GM18867 (cell line): ENCODE results near the gene TMEM9B.
"Not testable (repeated sequence)": the region's sequence is repeated elsewhere in the genome, so short reads cannot be mapped to it uniquely, and the experiment has no call there.

Experiments used
- ATAC-seq: cut with Tn5 transposase; IDR thresholded peaks from one replicate; pipeline ENCODE4 v1.9.1; 2021; ENCODE audit warnings: mild to moderate bottlenecking, moderate library complexity; ENCODE audit not compliant: unreplicated experiment

TMEM9B gene

GRCh38 chr11:8979365-8979764, 15.1 kb upstream of the TMEM9B start:
- not testable (repeated sequence) for ATAC-seq

DNA sequence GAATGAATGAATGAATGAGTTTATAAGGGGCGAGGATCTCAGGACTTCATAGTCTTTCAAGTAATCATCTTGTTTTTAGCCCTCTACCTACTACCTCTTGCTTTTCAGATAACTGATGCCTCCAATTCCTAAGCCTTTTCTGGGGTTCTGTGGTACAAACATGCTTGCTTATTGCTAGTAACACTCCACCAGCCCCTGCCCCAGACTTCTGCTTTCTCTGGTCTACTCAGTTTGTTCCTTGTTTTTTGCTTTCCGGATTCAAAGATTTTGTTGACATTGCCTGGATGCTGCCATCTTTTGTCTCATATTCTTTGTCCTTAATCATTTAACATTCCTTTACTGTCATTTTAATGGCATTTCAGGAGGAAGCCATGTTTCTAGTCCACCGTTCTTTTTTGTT, 8.9 kb upstream of the TMEM9B start:
- no peak for ATAC-seq

DNA sequence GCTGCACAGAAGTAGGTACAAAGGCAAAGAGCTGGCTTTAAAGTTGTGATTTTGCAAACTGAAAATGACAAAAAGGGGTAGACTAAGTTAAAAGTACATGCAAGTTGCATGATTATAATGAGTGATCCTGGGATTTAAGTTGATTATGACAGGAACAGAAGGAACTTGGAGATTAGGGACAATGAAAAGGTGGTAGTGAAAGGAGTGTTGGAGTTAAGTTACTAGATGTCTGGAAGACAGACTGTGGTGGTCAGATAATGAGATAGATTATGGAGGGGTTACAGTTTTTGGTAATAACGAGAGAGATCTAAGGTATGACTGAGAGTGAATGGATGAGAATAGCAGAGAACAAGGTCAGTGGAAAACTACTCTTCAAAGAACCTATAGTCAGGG, 7.7 kb upstream of the TMEM9B start:
- no peak for ATAC-seq

DNA sequence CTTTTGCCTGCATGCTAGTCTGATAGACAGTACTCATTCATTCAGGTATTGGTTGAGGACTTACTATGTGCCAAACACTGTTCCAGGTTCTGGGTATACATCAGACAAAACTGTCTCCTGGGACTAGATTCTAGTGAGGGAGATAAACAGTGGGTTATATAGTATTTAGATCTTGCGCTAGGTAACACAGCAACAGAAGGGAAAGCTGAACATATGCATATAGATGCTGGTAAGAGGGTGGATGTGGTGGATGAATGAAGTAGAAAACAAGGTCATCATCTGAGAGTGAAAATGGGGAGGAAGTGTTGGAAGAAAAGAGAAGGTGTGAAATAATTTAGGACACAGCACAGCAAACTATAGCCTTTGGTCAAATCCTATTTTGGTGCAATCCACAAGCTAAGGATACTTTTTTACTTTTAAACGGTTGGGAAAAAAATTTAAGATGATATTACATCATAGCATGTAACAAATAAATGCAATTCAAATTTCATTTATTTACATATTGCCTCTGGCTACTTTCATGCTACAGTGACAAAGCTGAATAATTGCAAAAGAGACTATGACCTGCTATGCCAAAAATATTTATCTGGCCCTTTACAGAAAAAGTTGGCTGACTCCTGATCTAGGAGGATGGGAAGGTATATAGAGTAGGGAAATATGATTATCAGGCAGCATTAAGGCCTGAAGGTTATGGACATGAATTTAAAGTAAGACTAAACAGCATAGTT, 7.1 kb upstream of the TMEM9B start:
- no peak for ATAC-seq

- ATAC-seq: no peak
These were observed 2.9 kb upstream of the TMEM9B start for GRCh38 chr11:8967184-8967583.

- peak; percentile 70 for ATAC-seq
These were observed 496 bp downstream of the TMEM9B start for GRCh38 chr11:8963569-8964323.

DNA sequence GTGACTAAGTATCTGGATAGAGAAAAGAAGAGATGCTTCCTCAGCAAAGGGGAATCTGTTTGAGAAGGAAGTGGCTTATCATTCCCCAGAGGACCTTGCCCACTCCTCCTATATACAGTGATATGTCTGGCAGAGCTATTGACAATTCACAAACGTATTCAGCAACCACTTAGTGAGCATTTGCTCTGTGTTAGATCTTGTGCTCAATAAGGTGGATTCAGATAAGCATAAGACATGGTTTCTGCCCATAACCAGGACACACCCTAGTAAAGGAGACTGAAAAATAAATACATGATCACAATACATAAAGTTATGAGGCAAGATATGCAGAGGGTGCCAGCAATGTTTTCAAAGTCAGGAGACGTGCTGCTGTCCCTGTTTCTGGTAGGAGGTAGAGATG, 1.4 kb downstream of the TMEM9B start:
- no peak for ATAC-seq

DNA sequence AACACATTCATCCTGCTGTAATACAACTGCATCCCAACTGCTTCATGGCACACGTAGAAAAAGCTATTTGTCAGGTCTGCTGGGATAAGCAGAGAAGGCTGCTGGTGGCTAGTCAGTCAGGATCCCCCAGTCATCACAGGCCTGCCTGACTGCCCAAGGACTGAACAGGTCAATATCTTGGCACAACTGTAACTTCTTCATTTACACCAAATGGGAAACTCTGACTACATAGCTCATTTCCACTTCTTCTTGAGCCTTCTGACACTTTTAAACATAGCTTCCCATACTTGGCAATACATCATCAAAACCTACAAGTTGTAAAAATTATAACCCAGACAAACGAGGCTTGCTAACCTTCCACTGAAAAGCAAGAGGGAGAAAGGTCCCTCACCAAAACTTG, 2.8 kb downstream of the TMEM9B start:
- no peak for ATAC-seq

GRCh38 chr11:8959546-8960166, 4.6 kb downstream of the TMEM9B start:
- peak; percentile 42 for ATAC-seq

GRCh38 chr11:8956860-8957259, 7.4 kb downstream of the TMEM9B start:
- no peak for ATAC-seq

- no peak for ATAC-seq
These were observed 15.4 kb downstream of the TMEM9B start for GRCh38 chr11:8948886-8949285.

GRCh38 chr11:8947230-8947943, 16.9 kb downstream of the TMEM9B start:
- no peak for ATAC-seq

- ATAC-seq: no peak
These were observed 21.6 kb downstream of the TMEM9B start, which contains the start of gene ASCL3 for GRCh38 chr11:8942518-8943066. Gene ASCL3, minus strand, starts transcription at chr11:8943016. Its CDS starts 4,855 bp downstream, at chr11:8938161.

DNA sequence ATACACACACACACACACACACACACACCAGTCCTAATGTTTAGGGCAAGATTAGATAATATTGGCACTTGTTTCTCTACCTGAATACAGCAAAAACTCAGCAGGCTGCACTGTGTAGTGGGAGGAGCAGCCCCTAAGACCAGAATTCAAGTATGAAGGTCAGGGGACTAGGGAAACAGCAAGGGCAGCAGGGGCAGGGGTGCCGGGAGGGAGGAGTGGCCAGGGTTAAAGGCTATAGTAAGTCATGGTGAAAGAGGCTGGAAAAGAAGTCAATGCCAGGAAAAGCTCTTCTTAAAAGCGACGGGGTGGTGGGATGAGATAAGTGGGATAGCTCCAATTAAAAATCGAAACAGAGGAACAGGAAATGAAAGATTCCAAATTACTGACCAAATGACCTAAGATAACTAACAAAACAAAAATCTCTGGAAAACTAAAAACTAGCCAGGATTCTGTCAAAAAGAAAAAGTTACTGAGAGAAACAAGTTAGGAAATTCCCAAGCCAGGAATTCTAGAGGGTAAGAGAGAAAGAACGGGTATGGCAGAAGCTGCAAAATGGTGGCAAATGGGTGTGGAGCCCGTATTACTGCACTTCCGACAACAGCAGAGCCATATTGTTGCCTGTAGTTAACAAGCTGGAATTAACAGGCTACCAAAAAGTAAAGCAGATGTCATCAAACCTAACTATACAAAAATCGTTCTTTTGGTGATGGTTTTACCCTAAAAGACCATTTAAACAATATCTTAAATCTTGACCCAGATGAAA, 22.7 kb downstream of the TMEM9B start:
- no peak for ATAC-seq

DNA sequence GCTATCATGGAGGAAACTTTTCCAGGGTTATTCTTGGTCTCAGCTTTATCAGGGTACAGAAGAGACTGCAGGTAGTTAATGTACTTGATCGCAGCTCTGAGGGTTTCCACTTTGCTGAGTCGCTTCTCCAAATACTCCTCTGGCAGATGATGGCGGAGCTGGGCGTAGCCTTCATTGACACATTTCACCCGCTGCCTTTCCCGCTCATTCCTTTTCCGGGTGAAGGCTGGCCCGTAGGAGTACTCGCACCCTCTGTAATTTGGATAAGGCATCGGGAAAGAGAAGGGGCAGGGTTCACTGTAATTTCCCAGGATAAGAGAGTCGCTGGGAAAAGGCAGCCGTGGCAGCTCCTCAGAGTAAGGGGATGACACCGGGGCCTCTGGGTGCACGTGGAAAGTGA, 26.6 kb downstream of the TMEM9B start:
- no peak for ATAC-seq

GRCh38 chr11:8937159-8937558, 27.1 kb downstream of the TMEM9B start:
- ATAC-seq: peak; percentile 86

DNA sequence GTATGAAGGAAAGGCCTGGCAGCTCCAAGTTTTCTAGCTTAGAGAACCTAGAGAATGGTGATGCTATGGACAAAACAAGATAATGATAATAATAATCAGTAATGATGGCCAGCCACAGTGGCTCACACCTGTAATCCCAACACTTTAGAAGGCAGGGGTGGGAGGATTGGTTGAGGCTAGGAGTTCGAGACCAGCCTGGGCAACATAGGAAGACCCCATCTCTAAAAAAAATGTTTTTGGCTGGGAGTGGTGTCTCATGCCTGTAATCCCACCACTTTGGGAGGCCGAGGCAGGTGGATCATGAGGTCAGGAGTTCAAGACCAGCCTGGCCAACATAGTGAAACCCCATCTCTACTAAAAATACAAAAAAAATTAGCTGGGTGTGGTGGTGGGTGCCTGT, 28.5 kb downstream of the TMEM9B start:
- not testable (repeated sequence) for ATAC-seq

DNA sequence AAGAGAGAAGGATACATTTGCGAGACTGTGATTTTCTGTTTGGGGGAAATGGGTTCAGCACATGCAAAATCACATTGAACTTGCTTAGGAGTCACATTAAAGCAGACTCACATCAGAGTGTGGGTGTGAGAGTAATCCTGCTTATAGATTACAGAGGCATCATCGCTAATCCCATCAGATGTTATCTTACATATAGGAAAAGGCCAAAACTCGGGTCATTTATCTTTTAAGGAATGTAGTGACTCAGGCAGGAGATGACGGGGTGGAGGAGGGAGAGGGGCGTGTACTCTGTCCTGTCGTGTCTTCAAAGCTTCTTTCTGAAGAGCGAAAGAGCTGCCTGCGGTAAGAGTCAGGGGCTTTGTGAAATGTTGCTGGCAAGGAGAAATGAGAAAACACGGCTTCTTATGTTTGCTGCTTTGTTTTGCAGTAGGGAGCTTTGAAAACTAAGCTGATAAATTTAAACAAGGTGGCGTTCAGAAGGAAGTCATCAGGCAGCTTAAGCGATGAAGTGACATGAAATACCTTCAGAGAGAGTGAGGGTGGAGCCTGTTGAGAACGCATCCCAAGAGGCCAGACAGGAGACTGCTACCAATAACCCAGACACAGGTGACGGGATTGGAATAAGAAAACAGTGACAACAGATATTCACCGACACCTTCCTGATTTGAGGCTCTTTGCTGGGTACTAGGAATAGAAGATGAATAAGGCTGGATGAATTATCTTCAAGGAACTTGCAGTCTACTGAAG, 29.3 kb downstream of the TMEM9B start:
- ATAC-seq: no peak

- ATAC-seq: no peak
These were observed 30.3 kb downstream of the TMEM9B start for GRCh38 chr11:8933931-8934330.
